G401 (cell line): ENCODE measurements around the gene ANTKMT. TPM values are rescaled to one million over a fixed set of nuclear protein-coding genes. Genes with fewer than 3 reads are reported as not detected.

ENCODE experiments used
- DNase-seq: peaks from one replicate; pipeline ENCODE4 v3.0.0-alpha.2; 2015; ENCODE audit warnings: low spot score
- in situ Hi-C: cut with HindIII; loops from 2 replicates; pipeline ENCODE4 v1.10.0; 2016; ENCODE audit warnings: low sequenced_read_pairs, mixed read lengths
- total RNA-seq: library from RNA; depleted of rRNA; stranded (reverse); fragments of >200 nt; shearing (Covaris generic); gene quantifications from 2 replicates; pipeline ENCODE4 v1.2.3, GENCODE V29; 2014; rRNA removed

ANTKMT gene, protein sequence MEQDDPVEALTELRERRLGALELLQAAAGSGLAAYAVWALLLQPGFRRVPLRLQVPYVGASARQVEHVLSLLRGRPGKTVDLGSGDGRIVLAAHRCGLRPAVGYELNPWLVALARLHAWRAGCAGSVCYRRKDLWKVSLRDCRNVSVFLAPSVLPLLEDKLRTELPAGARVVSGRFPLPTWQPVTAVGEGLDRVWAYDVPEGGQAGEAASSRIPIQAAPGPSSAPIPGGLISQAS
- 45.5 and 47.6 TPM in 2 replicates for total RNA-seq

- DNase-seq: peak; percentile 81
- in situ Hi-C loops: loop anchor here (25.0 kb wide), 1 partner anchor 141 kb away; no protein-coding TSS in a partner anchor
Observed at GRCh38 chr16:720990-721764, at the start of gene ANTKMT. Gene ANTKMT, plus strand, starts transcription at chr16:721146. Its CDS starts 129 bp downstream, at chr16:721275.

DNA sequence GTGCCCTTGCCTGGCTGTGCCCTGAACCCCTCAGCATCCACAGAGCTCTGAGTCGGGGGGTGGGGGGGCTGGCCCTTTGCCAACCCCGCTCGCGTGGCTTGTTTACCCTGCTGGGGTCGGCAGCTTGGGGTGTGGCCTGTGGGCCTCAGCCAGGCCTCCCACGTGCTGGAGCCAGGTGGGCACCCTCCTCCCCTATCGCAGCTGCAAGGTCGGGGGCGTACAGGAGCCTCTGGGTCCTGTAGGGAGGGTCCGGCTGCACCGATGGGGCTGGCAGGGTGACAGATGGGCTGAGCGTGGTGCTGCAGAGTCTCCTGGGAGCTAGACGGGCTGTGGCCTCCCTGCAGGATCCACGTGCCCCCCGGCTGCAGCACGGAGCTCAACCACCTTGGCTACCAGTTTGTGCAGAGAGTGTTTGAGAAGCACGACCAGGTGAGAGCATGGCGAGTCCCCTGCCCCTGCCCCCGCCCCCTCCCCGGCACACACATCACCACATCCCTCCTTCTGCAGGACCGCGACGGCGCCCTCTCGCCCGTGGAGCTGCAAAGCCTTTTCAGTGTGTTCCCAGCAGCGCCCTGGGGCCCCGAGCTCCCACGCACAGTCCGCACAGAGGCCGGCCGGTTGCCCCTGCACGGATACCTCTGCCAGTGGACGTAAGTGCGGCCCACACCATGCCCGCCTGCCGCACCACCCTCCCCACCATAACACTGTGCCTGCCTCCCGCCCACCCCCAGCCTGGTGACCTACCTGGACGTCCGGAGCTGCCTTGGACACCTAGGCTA, 49.4 kb upstream of the ANTKMT start:
- DNase-seq: no peak
- in situ Hi-C loops: no loop called here

DNA sequence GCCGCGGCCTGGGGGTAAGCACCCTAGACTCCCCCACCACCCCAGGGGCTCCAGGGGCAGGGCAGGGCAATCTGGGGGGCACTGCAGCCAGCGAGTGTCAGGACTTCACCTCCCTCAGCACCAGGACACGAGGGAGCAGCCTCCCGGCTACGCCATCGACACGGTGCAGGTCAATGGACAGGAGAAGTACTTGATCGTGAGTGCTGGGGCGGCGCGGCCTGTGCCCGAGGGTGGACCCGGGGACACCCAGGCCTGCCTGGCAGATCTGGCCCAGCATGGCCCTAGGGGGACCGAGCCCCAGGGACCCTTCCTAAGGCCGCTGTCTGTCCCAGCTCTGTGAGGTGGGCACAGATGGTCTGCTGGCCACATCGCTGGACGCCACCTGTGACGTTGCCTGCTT, 48.6 kb upstream of the ANTKMT start:
- DNase-seq: no peak
- in situ Hi-C loops: no loop called here

GRCh38 chr16:672851-673250, 48.1 kb upstream of the ANTKMT start:
- DNase-seq: no peak
- in situ Hi-C loops: no loop called here

DNA sequence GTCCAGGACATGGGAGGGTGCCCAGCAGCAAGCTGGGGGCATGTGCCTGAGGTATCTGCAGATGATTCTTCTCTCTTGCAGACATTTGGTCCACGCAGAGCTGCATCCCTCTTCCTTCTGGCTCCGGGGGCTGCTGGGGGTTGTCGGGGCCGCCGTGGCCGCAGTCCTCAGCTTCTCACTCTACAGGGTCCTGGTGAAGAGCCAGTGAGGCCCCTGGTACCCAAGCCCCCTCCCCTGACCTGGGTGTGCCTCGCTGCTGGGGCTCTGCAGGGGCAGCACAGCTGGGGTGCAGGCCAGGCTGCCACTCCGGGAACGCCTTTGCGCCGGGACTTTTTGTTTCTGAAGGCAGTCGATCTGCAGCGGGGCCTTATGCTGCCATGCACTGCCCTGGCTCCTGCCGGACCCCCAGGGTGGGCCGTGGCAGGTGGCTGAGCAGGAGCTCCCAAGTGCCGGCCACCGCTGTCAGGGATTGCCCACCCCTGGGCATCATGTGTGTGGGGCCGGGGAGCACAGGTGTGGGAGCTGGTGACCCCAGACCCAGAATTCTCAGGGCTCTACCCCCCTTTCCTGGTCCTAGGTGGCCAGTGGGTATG, 47.5 kb upstream of the ANTKMT start:
- in situ Hi-C loops: no loop called here
- no peak for DNase-seq

- no peak for DNase-seq
- in situ Hi-C loops: no loop called here
Observed at GRCh38 chr16:674214-674881, 46.6 kb upstream of the ANTKMT start.

- in situ Hi-C loops: no loop called here
- DNase-seq: peak; percentile 37
Observed at GRCh38 chr16:674968-675883, 45.7 kb upstream of the ANTKMT start, which contains the start of gene RHBDL1. Gene RHBDL1, plus strand, starts transcription at chr16:675671. Its CDS starts 120 bp downstream, at chr16:675791.

DNA sequence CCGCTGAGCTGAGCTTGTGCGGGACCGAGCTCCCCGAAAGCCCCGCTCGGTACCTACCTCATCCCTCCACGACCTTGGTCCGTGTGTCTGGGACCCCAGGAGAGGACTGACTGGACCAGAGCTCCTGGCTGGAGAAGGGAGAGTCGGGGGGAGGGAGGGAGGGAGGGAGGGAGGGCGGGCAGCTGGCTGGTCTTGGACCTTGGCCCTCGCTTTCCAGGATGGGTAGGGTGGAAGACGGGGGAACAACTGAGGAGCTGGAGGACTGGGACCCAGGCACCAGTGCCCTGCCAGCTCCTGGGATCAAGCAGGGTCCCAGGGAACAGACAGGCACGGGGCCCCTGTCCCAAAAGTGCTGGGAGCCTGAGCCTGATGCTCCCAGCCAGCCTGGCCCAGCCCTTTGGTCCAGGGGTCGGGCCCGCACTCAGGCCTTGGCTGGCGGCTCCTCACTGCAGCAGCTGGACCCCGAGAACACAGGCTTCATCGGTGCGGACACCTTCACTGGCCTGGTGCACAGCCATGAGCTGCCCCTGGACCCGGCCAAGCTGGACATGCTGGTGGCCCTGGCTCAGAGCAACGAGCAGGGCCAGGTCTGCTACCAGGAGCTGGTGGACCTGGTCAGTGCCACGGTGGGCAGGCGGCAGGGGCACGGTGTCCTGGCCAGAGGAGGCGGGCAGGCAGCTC, 44.9 kb upstream of the ANTKMT start:
- DNase-seq: no peak
- in situ Hi-C loops: no loop called here

- no peak for DNase-seq
- in situ Hi-C loops: no loop called here
Observed at GRCh38 chr16:676565-676902, 44.4 kb upstream of the ANTKMT start.

GRCh38 chr16:676913-677312, 44.0 kb upstream of the ANTKMT start:
- in situ Hi-C loops: no loop called here
- DNase-seq: no peak

- no peak for DNase-seq
- in situ Hi-C loops: no loop called here
Observed at GRCh38 chr16:677316-678190, 43.4 kb upstream of the ANTKMT start.

DNA sequence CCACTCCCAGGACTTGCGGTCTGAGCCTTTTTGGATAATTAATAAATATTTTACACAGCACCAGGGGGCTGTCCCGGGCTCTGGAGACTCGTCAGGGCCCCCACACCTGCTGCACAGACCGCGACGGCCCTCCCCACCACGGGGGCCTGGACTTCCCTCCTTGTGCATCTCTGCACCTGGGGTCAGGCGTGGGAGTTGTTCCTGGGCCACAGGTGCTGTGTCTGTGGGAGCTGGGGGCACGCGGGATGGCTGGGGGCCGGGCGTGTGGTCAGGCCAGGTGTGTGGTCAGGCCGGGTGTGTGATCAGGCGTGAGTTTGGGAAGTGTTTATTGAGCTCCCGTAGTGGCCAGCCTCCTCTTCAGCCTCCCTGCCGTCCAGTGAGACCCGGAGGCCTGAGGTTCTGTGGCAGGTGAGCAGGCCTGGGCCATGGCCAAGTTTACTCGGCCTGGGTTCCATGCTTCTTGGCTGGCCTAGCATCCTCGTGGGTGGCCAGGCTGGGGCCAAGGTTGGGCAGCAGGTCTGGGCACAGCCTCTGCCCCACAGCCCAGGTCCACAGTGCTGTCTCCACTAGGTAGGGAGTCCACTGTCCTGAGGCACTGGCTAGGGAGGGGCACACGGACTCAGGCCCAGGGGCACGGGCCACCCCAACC, 42.6 kb upstream of the ANTKMT start:
- in situ Hi-C loops: no loop called here
- DNase-seq: peak; percentile 78

DNA sequence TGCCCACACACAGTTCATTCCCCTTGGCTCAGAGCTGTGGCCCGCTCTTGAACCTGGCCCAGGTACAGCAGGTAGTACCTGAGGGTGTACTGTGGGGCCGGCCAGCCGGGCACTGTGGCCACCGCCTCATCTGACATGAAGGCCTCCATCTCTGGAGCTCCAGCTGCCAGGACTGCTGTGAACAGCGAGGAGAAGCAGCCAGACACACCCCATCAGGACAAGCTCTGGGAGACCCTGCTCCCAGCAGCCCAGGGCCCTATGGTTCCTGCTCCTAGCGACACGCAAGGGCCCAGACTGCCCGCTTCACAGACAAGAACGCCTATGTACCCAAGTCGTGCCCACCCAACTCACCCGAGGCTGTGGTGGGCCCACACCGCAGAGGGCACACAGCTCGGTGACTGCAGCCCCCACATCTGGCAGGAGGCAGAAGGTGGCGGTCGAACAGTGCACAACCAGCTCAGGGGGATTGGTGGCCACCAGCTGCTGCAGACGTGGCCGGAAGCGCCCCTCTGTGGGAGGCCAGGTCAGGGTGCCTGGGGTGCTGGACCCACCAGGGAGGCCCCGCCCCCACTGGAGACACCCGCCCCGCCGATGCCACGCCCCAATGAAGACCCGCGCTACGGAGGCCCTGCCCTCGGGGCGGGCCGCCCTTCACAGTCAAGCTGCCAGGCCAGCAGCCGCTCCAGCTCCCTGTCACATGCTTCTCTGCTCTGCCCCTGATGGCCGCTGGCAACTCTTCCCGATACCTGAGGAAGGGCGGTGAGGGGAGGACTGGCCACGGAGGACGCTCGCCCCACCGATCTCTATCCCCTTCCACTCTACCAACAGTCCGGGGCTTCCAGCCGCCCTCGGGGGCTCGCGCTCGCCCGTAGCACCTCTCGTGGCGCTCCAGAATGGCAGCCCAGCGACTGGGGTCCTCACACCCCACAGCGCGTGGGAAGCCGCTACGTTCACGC, 41.8 kb upstream of the ANTKMT start:
- peak; percentile 76 for DNase-seq
- in situ Hi-C loops: no loop called here

GRCh38 chr16:679814-680624, 40.9 kb upstream of the ANTKMT start, which contains the start of gene STUB1:
Gene STUB1, plus strand, starts transcription at chr16:680410. Its CDS starts 116 bp downstream, at chr16:680526.
- peak; percentile 75 for DNase-seq

More at GRCh38 chr16:679814-680624, 40.9 kb upstream of the ANTKMT start, which contains the start of gene STUB1:
- in situ Hi-C loops: no loop called here
